Measurements from ENCODE around the gene ATXN7L3B. TPM values are rescaled to one million over a fixed set of nuclear protein-coding genes. Genes with fewer than 3 reads are reported as not detected.

ATXN7L3B gene
- total RNA-seq, 1 experiment from 2014 or later = 18.0 TPM

DNA sequence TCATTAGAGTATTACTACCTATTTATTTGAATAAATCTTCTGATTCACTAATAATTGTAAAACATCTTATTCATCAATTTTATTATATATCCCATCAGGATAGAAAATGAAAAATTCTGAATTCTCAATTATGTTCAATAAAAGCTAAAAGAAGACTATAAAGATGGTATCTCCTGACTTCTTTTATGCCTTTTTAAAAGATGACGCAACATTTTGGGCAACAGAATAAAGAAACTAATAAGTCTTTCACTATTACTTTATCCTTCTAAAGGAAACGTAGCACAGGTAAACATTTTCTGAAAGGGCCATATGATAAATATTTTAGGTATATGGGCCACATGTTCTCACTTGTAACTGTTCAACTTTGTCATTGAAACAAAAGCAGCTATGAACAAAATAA is 10.1 kb upstream of the ATXN7L3B start:
- Histone ChIP-seq H3K27ac (ENCODE audit: low read length) (no peak overlapping the region), H3K4me3 (ENCODE audit: low read depth in 2 of 2, low read length in 2 of 2) (no peak overlapping the region), H3K27me3 (ENCODE audit: control insufficient read depth, insufficient read depth, low read length) (no peaks in the 10 kb centered on the region; the same call in 1 of the 2 replicates), H3K36me3 (ENCODE audit: control insufficient read depth, insufficient read depth, low read length) (no peaks in the 10 kb centered on the region), H3K9me3 (ENCODE audit: control insufficient read depth, insufficient read depth, low read depth, low read length) (no peaks in the 10 kb centered on the region), H3K4me1 (ENCODE audit: control insufficient read depth, insufficient read depth, low read length) (no peaks in the 10 kb centered on the region)
- TF ChIP-seq SIN3A (IDR thresholded peaks at IDR 0.05; ENCODE audit: borderline replicate concordance, insufficient read depth, low read depth, low read length) (no peak), POLR2AphosphoS5 (IDR thresholded peaks at IDR 0.05; ENCODE audit: low read depth, low read length) (no peak), TCF7L2 (IDR thresholded peaks at IDR 0.05; ENCODE audit: low read depth, low read length) (no peak)
- TF ChIP-seq, protein P1, sequence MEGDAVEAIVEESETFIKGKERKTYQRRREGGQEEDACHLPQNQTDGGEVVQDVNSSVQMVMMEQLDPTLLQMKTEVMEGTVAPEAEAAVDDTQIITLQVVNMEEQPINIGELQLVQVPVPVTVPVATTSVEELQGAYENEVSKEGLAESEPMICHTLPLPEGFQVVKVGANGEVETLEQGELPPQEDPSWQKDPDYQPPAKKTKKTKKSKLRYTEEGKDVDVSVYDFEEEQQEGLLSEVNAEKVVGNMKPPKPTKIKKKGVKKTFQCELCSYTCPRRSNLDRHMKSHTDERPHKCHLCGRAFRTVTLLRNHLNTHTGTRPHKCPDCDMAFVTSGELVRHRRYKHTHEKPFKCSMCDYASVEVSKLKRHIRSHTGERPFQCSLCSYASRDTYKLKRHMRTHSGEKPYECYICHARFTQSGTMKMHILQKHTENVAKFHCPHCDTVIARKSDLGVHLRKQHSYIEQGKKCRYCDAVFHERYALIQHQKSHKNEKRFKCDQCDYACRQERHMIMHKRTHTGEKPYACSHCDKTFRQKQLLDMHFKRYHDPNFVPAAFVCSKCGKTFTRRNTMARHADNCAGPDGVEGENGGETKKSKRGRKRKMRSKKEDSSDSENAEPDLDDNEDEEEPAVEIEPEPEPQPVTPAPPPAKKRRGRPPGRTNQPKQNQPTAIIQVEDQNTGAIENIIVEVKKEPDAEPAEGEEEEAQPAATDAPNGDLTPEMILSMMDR (IDR thresholded peaks at IDR 0.05) = no peak
- TF ChIP-seq, protein P2, sequence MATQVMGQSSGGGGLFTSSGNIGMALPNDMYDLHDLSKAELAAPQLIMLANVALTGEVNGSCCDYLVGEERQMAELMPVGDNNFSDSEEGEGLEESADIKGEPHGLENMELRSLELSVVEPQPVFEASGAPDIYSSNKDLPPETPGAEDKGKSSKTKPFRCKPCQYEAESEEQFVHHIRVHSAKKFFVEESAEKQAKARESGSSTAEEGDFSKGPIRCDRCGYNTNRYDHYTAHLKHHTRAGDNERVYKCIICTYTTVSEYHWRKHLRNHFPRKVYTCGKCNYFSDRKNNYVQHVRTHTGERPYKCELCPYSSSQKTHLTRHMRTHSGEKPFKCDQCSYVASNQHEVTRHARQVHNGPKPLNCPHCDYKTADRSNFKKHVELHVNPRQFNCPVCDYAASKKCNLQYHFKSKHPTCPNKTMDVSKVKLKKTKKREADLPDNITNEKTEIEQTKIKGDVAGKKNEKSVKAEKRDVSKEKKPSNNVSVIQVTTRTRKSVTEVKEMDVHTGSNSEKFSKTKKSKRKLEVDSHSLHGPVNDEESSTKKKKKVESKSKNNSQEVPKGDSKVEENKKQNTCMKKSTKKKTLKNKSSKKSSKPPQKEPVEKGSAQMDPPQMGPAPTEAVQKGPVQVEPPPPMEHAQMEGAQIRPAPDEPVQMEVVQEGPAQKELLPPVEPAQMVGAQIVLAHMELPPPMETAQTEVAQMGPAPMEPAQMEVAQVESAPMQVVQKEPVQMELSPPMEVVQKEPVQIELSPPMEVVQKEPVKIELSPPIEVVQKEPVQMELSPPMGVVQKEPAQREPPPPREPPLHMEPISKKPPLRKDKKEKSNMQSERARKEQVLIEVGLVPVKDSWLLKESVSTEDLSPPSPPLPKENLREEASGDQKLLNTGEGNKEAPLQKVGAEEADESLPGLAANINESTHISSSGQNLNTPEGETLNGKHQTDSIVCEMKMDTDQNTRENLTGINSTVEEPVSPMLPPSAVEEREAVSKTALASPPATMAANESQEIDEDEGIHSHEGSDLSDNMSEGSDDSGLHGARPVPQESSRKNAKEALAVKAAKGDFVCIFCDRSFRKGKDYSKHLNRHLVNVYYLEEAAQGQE (IDR thresholded peaks at IDR 0.05; ENCODE audit: insufficient read depth in 1 of 2, low read depth in 2 of 2, low read length in 1 of 2) = no peak
- BruUV-seq (replicated peaks) = no TSS peak
- in situ Hi-C loops (cut with HindIII; ENCODE audit: low pct_unique_long_range_greater_than_20kb, low sequenced_read_pairs) (no loop called here), intact Hi-C loops (cut with micrococcal nuclease; ENCODE audit: unreplicated experiment) (no loop called here)
- DNase-seq (ENCODE audit: low read depth, low spot score) = no peak
- ATAC-seq = no peak
- CTCF ChIA-PET = no interaction called here
- POLR2A ChIA-PET = no interaction called here

DNA sequence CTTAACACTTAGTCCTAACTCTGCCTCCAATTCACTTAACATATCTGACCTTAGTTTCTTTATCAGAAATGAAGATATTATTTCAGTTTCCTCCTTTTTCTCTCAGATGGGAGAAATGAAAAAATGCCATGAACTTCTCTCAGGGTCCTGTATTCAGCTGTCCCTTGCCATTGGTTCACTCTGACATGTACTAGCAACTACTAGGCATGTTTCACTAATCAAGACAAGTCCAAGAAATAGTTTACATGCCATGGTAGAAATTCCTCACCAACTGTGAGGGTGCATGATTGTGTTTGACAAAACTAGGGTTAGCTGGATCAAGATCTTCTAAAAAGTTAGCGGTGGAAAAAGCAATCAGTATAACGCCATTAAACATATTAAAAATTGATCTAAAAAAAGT is 7.0 kb upstream of the ATXN7L3B start:
- TF ChIP-seq, protein P1 (IDR thresholded peaks at IDR 0.05) = no peak
- TF ChIP-seq, protein P2 (IDR thresholded peaks at IDR 0.05; ENCODE audit: insufficient read depth in 1 of 2, low read depth in 2 of 2, low read length in 1 of 2) = no peak
- TF ChIP-seq SIN3A (IDR thresholded peaks at IDR 0.05; ENCODE audit: borderline replicate concordance, insufficient read depth, low read depth, low read length) = no peak
- no peak for TF ChIP-seq POLR2AphosphoS5 (IDR thresholded peaks at IDR 0.05; ENCODE audit: low read depth, low read length)
- no peak for TF ChIP-seq TCF7L2 (IDR thresholded peaks at IDR 0.05; ENCODE audit: low read depth, low read length)
- Histone ChIP-seq H3K4me1 (ENCODE audit: control insufficient read depth, insufficient read depth, low read length) (no peaks in the 10 kb centered on the region), H3K27ac (ENCODE audit: low read length) (no peak overlapping the region), H3K9me3 (ENCODE audit: control insufficient read depth, insufficient read depth, low read depth, low read length) (no peaks in the 10 kb centered on the region), H3K27me3 (ENCODE audit: control insufficient read depth, insufficient read depth, low read length) (no peaks in the 10 kb centered on the region; the same call in 1 of the 2 replicates), H3K4me3 (ENCODE audit: low read depth in 2 of 2, low read length in 2 of 2) (no peak overlapping the region), H3K36me3 (ENCODE audit: control insufficient read depth, insufficient read depth, low read length) (no peaks in the 10 kb centered on the region)
- in situ Hi-C loops (cut with HindIII; ENCODE audit: low pct_unique_long_range_greater_than_20kb, low sequenced_read_pairs) = no loop called here
- intact Hi-C loops (cut with micrococcal nuclease; ENCODE audit: unreplicated experiment) = no loop called here
- BruUV-seq (replicated peaks) = no TSS peak
- ATAC-seq (no peak), DNase-seq (ENCODE audit: low read depth, low spot score) (no peak)
- CTCF ChIA-PET = no interaction called here
- POLR2A ChIA-PET = no interaction called here
